ENCODE measurements around the gene KRIT1.

Gene KRIT1

DNA sequence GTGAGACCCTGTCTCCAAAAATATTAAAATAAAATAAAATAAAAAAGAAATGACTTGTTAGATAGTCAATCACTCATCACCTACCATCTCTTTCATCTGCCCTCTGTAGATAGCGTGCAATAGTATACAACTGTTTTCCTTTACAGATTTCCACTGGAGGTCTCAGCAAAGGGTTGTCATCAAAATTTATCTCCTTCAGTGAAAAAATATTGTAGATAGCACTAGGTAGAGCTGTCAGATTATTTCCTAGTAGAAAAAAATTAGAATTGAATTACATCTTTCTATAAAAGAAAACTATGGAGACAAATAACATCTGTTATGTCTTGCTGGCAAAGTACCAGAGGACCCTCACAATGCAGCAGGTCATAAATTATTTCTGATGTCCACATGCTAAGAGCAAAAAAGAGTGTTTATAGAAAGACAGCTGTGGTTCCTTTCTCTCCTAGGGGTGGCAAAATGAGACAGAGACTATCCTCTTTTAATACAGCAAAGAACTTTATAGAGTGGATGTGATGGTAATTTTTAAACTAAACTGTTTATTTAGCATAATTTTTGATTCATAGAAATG, 95.2 kb downstream of the KRIT1 start:
- no peak for DNase-seq

DNA sequence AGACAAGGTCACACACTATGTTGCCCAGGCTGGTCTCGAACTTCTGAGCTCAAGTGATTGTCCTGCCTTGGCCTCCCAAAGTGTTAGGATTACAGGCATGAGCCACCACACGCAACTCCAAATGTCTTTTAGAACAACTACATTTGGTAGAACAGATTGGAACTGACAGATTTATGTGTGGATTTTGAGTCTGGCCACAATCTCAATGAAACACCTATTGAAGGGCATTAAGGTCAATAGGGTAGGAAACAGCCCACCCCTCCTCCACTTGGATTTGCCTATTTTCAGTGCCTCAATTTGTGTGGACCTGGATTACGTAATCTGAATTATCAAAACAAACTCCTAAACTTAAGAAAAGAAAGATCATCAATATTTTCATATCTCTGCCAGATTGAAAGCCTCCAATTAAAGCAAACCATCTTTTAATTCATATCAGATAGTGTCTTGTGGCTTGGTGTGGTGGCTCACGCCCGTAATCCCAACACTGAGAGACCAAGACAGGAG, 95.9 kb downstream of the KRIT1 start:
- no peak for DNase-seq

Data from stimulated activated CD4-positive, alpha-beta T cell treated with anti-CD3 and anti-CD28 coated beads, Interleukin-4, amount 100 ng/mL, for 4 hours (primary cell).